ENCODE data around the gene TMC8. TPM values are rescaled to one million over a fixed set of nuclear protein-coding genes. Genes with fewer than 3 reads are reported as not detected.
A peak's percentile ranks its signal among the peaks of the same experiment; 100 is the strongest.

TMC8 gene
- polyA plus RNA-seq, 3 donors = 13.3 to 151 (median 15.1) TPM

GRCh38 chr17:78142119-78142861 is 11.7 kb downstream of the TMC8 start:
- 93% methylated on average over 12 of the region's 16 CpGs for WGBS (ENCODE audit: insufficient coverage)
- H3K4me3 Mint-ChIP-seq = no peak overlapping the region
- peaks cover 0 to 4% (median 0%) of the 10 kb centered on the region in 3 donors for H3K27me3 Mint-ChIP-seq (ENCODE audit: low read depth in 3 of 3)
- Histone ChIP-seq H3K27ac (ENCODE audit: low read depth in 1 of 2, low read length in 2 of 2) (no peak overlapping the region), H3K4me1 (ENCODE audit: control insufficient read depth in 1 of 2, insufficient read depth in 2 of 2, low read length in 2 of 2) (peaks cover 83 to 97% of the 10 kb centered on the region in 2 donors), H3K36me3 (replicated peaks in 1 of 2; ENCODE audit: control insufficient read depth in 1 of 2, insufficient read depth in 2 of 2, low read length in 2 of 2) (peaks cover 15 to 16% of the 10 kb centered on the region in 2 donors), H3K4me3 (replicated peaks in 1 of 3; ENCODE audit: low read depth in 2 of 3, low read length in 3 of 3) (no peak overlapping the region), H3K4me2 (replicated peaks; ENCODE audit: extremely low read depth, low read length, poor library complexity, severe bottlenecking) (no peak overlapping the region), H3K9me3 (replicated peaks in 1 of 2; ENCODE audit: control insufficient read depth in 1 of 2, insufficient read depth in 1 of 2, low read length in 2 of 2) (no peaks in the 10 kb centered on the region), H3K27me3 (ENCODE audit: control insufficient read depth in 2 of 2, insufficient read depth in 2 of 2, low read length in 2 of 2) (no peaks in the 10 kb centered on the region), H3K79me2 (ENCODE audit: insufficient read depth, low read length) (peaks cover 10% of the 10 kb centered on the region), H4K20me1 (ENCODE audit: insufficient read depth, low read length) (peaks cover 37% of the 10 kb centered on the region), H3K9ac (ENCODE audit: insufficient read depth, low read length, poor library complexity, severe bottlenecking) (no peak overlapping the region), H2AFZ (ENCODE audit: insufficient read depth, low read depth, low read length, poor library complexity, severe bottlenecking) (no peak overlapping the region)
- H3K36me3 Mint-ChIP-seq = peaks cover 12 to 31% of the 10 kb centered on the region in 2 donors
- DNase-seq = peak in 1 of 3 donors; percentile 53
- H3K4me1 Mint-ChIP-seq = peaks cover 72% of the 10 kb centered on the region
- H3K27ac Mint-ChIP-seq = peak overlapping the region in 2 of 7 donors; percentile 9 to 62
- intact Hi-C loops (cut with micrococcal nuclease) = loop anchor here in 1 of 2 donors (5.0 kb wide), 1 partner anchor 45 kb away; the partner anchor contains the start of genes AFMID and TK1
- no peaks in the 10 kb centered on the region for H3K9me3 Mint-ChIP-seq
- no peak for TF ChIP-seq CTCF (IDR thresholded peaks at IDR 0.05)

GRCh38 chr17:78143214-78144146 is 12.9 kb downstream of the TMC8 start:
- H3K4me1 ChIP-seq (ENCODE audit: control insufficient read depth in 1 of 2, insufficient read depth in 2 of 2, low read length in 2 of 2) = peaks cover 81 to 93% of the 10 kb centered on the region in 2 donors
- H3K27me3 ChIP-seq (ENCODE audit: control insufficient read depth in 2 of 2, insufficient read depth in 2 of 2, low read length in 2 of 2) = no peaks in the 10 kb centered on the region
- peak overlapping the region; percentile 70 for H3K4me2 ChIP-seq (replicated peaks; ENCODE audit: extremely low read depth, low read length, poor library complexity, severe bottlenecking)
- H3K9ac ChIP-seq (ENCODE audit: insufficient read depth, low read length, poor library complexity, severe bottlenecking) = no peak overlapping the region
- H4K20me1 ChIP-seq (ENCODE audit: insufficient read depth, low read length) = peaks cover 25% of the 10 kb centered on the region
- Mint-ChIP-seq H3K4me1 (peaks cover 70% of the 10 kb centered on the region), H3K27me3 (ENCODE audit: low read depth in 3 of 3) (peaks cover 0 to 1% (median 0%) of the 10 kb centered on the region in 3 donors), H3K4me3 (peak overlapping the region in 1 of 2 donors; percentile 72), H3K9me3 (no peaks in the 10 kb centered on the region), H3K27ac (peak overlapping the region; percentile 78 to 93 (median 88)), H3K36me3 (peaks cover 11 to 28% of the 10 kb centered on the region in 2 donors)
- DNase-seq = no peak
- H2AFZ ChIP-seq (ENCODE audit: insufficient read depth, low read depth, low read length, poor library complexity, severe bottlenecking) = no peak overlapping the region
- H3K9me3 ChIP-seq (replicated peaks in 1 of 2; ENCODE audit: control insufficient read depth in 1 of 2, insufficient read depth in 1 of 2, low read length in 2 of 2) = no peaks in the 10 kb centered on the region
- TF ChIP-seq CTCF (IDR thresholded peaks at IDR 0.05) = no peak
- 90% methylated on average over 20 of the region's 21 CpGs for WGBS (ENCODE audit: insufficient coverage)
- H3K27ac ChIP-seq (ENCODE audit: low read depth in 1 of 2, low read length in 2 of 2) = peak overlapping the region; percentile 60 to 67
- intact Hi-C loops (cut with micrococcal nuclease) = loop anchor here in 1 of 2 donors (5.0 kb wide), 1 partner anchor 44 kb away; the partner anchor contains the start of genes AFMID and TK1
- peak overlapping the region in 1 of 3 experiments; percentile 57 for H3K4me3 ChIP-seq (replicated peaks in 1 of 3; ENCODE audit: low read depth in 2 of 3, low read length in 3 of 3)
- peaks cover 10% of the 10 kb centered on the region for H3K79me2 ChIP-seq (ENCODE audit: insufficient read depth, low read length)
- peaks cover 15 to 16% of the 10 kb centered on the region in 2 donors for H3K36me3 ChIP-seq (replicated peaks in 1 of 2; ENCODE audit: control insufficient read depth in 1 of 2, insufficient read depth in 2 of 2, low read length in 2 of 2)
